K562 (cell line): ENCODE results near the gene ST3GAL5. TPM values are rescaled to one million over a fixed set of nuclear protein-coding genes. Genes with fewer than 3 reads are reported as not detected.

ENCODE experiments used
- ATAC-seq: fragments of 200-7000 bp; cut with Tn5 transposase; 3 replicates; pipeline ENCODE4 v1.9.1; 2020; ENCODE audit warnings: moderate library complexity
- BruUV-seq: library from RNA; stranded (reverse); fragments of 400-500 nt; replicated peaks from 2 replicates; lab custom pipeline; 2021; lab: Mats Ljungman, UMichigan
- CTCF ChIA-PET: fragments of 300-600 bp; formaldehyde crosslinking; extraction: SDS; loops from one replicate; lab custom pipeline; 2021; ENCODE audit warnings: low intra/inter-chr PET ratio; lab: Yijun Ruan, JAX
- POLR2A ChIA-PET: fragments of 300-600, 350-650 bp; sonication (Branson Sonifier 250); formaldehyde crosslinking; extraction: SDS; loops from one replicate; lab custom pipeline; 2021; ENCODE audit warnings: antibody characterized with exemption, inconsistent platforms; lab: Yijun Ruan, JAX
- DNase-seq, 4 experiments: peaks; one replicate each; pipeline versions ENCODE4 v3.0.0 to v3.0.0-alpha.2; 2011 to 2018; ENCODE audit warnings: low spot score in 3 of 4, mixed read lengths in 3 of 4; ENCODE audit errors: extremely low read depth in 1 of 4
- FAIRE-seq: peaks from 2 replicates; lab custom pipeline; 2011; peaks lifted over from hg19 to GRCh38; lab: Jason Lieb, UNC
- H2AFZ ChIP-seq: 2 replicates; pipeline ENCODE4 v1.6.0; 2011; ENCODE audit warnings: low read depth, low read length, control low read depth, inconsistent platforms
- H3K27ac ChIP-seq: fragments of 200-600 bp; 3 replicates; pipeline ENCODE4 v1.8.0; 2011; ENCODE audit warnings: low read depth, mild to moderate bottlenecking, control low read depth, inconsistent platforms, low read length, moderate library complexity, mixed read lengths; ENCODE audit errors: extremely low read depth
- H3K27me3 ChIP-seq, 2 experiments: fragments of 300-600 bp in 1 of 2; 2 replicates in 1 of 2; 3 replicates in 1 of 2; pipeline versions ENCODE4 v1.6.0 to v1.8.0; 2011; ENCODE audit warnings: inconsistent platforms in 2 of 2, low read length in 2 of 2, mild to moderate bottlenecking in 1 of 2, mixed read lengths in 1 of 2, moderate library complexity in 1 of 2; ENCODE audit not compliant: control insufficient read depth in 2 of 2, insufficient read depth in 2 of 2
- H3K36me3 ChIP-seq: fragments of 300-600 bp; 3 replicates; pipeline ENCODE4 v1.8.0; 2011; ENCODE audit warnings: mild to moderate bottlenecking, low read length, inconsistent platforms; ENCODE audit not compliant: control insufficient read depth, insufficient read depth
- H3K4me1 ChIP-seq, 2 experiments: fragments of 200-600 bp in 1 of 2; replicated peaks in 1 of 2; 2 replicates in 1 of 2; 3 replicates in 1 of 2; pipeline versions ENCODE4 v1.5.1 to v1.8.0; 2011; ENCODE audit warnings: inconsistent platforms in 2 of 2, low read length in 2 of 2, mild to moderate bottlenecking in 1 of 2, mixed read lengths in 1 of 2, moderate library complexity in 1 of 2; ENCODE audit not compliant: control insufficient read depth in 2 of 2, insufficient read depth in 2 of 2
- H3K4me2 ChIP-seq: 2 replicates; pipeline ENCODE4 v1.6.1; 2011; ENCODE audit warnings: low read length, control low read depth, inconsistent platforms, mixed read lengths; ENCODE audit not compliant: insufficient read depth
- H3K4me3 ChIP-seq: fragments of 200-600 bp; sonication (generic), shearing (Covaris generic); 2 replicates; pipeline ENCODE4 v1.5.1; 2016; ENCODE audit warnings: control low read depth, inconsistent platforms
- H3K79me2 ChIP-seq: fragments of 200-600 bp; 3 replicates; pipeline ENCODE4 v1.8.0; 2011; ENCODE audit warnings: low read length, inconsistent platforms; ENCODE audit not compliant: control insufficient read depth, insufficient read depth
- H3K9ac ChIP-seq, 2 experiments: 2 replicates each; pipeline versions ENCODE4 v1.6.0 to v1.6.1; 2011; ENCODE audit warnings: low read depth in 2 of 2, low read length in 2 of 2, control low read depth in 1 of 2, inconsistent platforms in 1 of 2, mild to moderate bottlenecking in 1 of 2, mixed read lengths in 1 of 2; ENCODE audit not compliant: insufficient read depth in 1 of 2
- H3K9me1 ChIP-seq: one replicate; pipeline ENCODE4 v1.6.0; 2011; ENCODE audit warnings: inconsistent platforms, mild to moderate bottlenecking, low read length, moderate library complexity; ENCODE audit not compliant: control insufficient read depth, insufficient read depth
- H3K9me3 ChIP-seq: replicated peaks from 2 replicates; pipeline ENCODE4 v1.5.1; 2011; ENCODE audit warnings: low read depth, low read length, inconsistent platforms; ENCODE audit not compliant: control insufficient read depth, insufficient read depth
- H4K20me1 ChIP-seq: replicated peaks from 2 replicates; pipeline ENCODE4 v1.6.1; 2011; ENCODE audit warnings: low read length, inconsistent platforms, mixed read lengths; ENCODE audit not compliant: control insufficient read depth, insufficient read depth
- CCNT2 ChIP-seq: IDR thresholded peaks from 2 replicates; pipeline ENCODE4 v1.6.1; 2011; ENCODE audit warnings: borderline replicate concordance, low read depth, mild to moderate bottlenecking, moderate library complexity, mixed read lengths, low read length; ENCODE audit not compliant: insufficient read length; ENCODE audit errors: extremely low read depth
- CHD1 ChIP-seq: fragments of 200-600 bp; sonication (generic); IDR thresholded peaks from one replicate; pipeline ENCODE4 v1.6.1; 2012; ENCODE audit warnings: mild to moderate bottlenecking, moderate library complexity, low read length, inconsistent platforms
- MECOM ChIP-seq: fragments of 250-450 bp; sonication (Bioruptor Pico); IDR thresholded peaks from 2 replicates; pipeline ENCODE4 v1.8.0; 2022; ENCODE audit warnings: inconsistent platforms
- MEF2A ChIP-seq: IDR thresholded peaks from 2 replicates; pipeline ENCODE4 v1.6.1; 2011; ENCODE audit warnings: low read depth, mild to moderate bottlenecking, low read length, moderate library complexity; ENCODE audit not compliant: control insufficient read depth
- MYBL2 ChIP-seq, 2 experiments: fragments of 450-650 bp in 1 of 2; sonication (generic) in 1 of 2; formaldehyde crosslinking in 1 of 2; IDR thresholded peaks; 2 replicates each; pipeline versions ENCODE4 v1.6.1 to v1.8.1; 2017 to 2022; ENCODE audit warnings: borderline replicate concordance in 1 of 2, inconsistent platforms in 1 of 2, low read depth in 1 of 2, mild to moderate bottlenecking in 1 of 2, missing genetic modification reagents in 1 of 2, moderate library complexity in 1 of 2
- RCOR1 ChIP-seq, 2 experiments: IDR thresholded peaks; 2 replicates each; pipeline ENCODE4 v1.6.1; 2012; ENCODE audit warnings: low read depth in 2 of 2, low read length in 2 of 2, borderline replicate concordance in 1 of 2, improper control_type of control experiment in 1 of 2
- SAFB ChIP-seq: fragments of 200-400 bp; formaldehyde crosslinking; IDR thresholded peaks from 2 replicates; pipeline ENCODE4 v1.6.1; 2017; ENCODE audit warnings: low read depth, low read length, borderline replicate concordance
- SREBF2 ChIP-seq: sonication (generic); formaldehyde crosslinking; IDR thresholded peaks from 2 replicates; pipeline ENCODE4 v1.4.0; 2020; ENCODE audit warnings: mild to moderate bottlenecking, missing genetic modification reagents
- TAF1 ChIP-seq: IDR thresholded peaks from 2 replicates; pipeline ENCODE4 v1.6.1; 2011; ENCODE audit warnings: mild to moderate bottlenecking, low read length, moderate library complexity; ENCODE audit not compliant: insufficient read depth, control insufficient read depth, severe bottlenecking; ENCODE audit errors: extremely low read depth
- WGBS: fragments of 100-300 bp; shearing (Covaris generic); methylation state at CpG from one replicate; pipeline ENCODE4 v1.1.6; 2016; ENCODE audit warnings: low coverage, mixed read lengths; ENCODE audit not compliant: insufficient coverage; ENCODE audit errors: missing lambda C conversion rate; 5-methylcytosine and 5-hydroxymethylcytosine counted together
- in situ Hi-C: fragments of 300-500 bp; cut with MboI; formaldehyde crosslinking; loops from 4 replicates; pipeline ENCODE4 v1.15.0; 2018; ENCODE audit warnings: inconsistent platforms, mixed read lengths
- intact Hi-C: fragments of 100-400 bp; cut with micrococcal nuclease; formaldehyde crosslinking; loops from 2 replicates; pipeline ENCODE4 v1.14.2; 2022
- polyA plus RNA-seq, 8 experiments: library from polyadenylated mRNA; depleted of rRNA in 4 of 8; stranded (reverse) in 5 of 8; unstranded in 3 of 8; fragments of >200 nt; fragmentation: Nextera tagmentation in 2 of 8; fragmentation: Illumina TruSeq in 1 of 8; extraction: Ambion mirVana in 2 of 8; extraction: Trizol in 1 of 8; gene quantifications; 2 replicates each; pipeline versions ENCODE4 v1.2.1 to v1.2.3, GENCODE V29; 2011 to 2014; ENCODE audit warnings: inconsistent platforms in 1 of 8, missing spikeins in 1 of 8
- total RNA-seq, 7 experiments: library from RNA; depleted of rRNA in 6 of 7; stranded (reverse); fragments of >200 nt in 6 of 7; fragmentation: Illumina TruSeq in 2 of 7; extraction: Trizol in 2 of 7; gene quantifications; 2 replicates each; pipeline versions ENCODE4 v1.2.1 to v1.2.3, GENCODE V29; 2011 to 2021; ENCODE audit warnings: low replicate concordance in 1 of 7
- TF ChIP-seq, protein P1 (sequence below): IDR thresholded peaks from 3 replicates; pipeline ENCODE4 v1.6.1; 2011; ENCODE audit warnings: borderline replicate concordance, mild to moderate bottlenecking; ENCODE audit not compliant: insufficient read length, insufficient read depth
- TF ChIP-seq, protein P2 (sequence below): fragments of 450-650 bp; IDR thresholded peaks from one replicate; pipeline ENCODE4 v1.6.1; 2018; ENCODE audit warnings: mild to moderate bottlenecking, moderate library complexity; ENCODE audit not compliant: partially characterized antibody

ST3GAL5 gene
- total and polyA plus RNA-seq, 9 of the 15 experiments (the other 6 are each of a cell fraction or from before 2014, with no cell fraction given): 1.6 to 10.0 (median 4.2) TPM

DNA sequence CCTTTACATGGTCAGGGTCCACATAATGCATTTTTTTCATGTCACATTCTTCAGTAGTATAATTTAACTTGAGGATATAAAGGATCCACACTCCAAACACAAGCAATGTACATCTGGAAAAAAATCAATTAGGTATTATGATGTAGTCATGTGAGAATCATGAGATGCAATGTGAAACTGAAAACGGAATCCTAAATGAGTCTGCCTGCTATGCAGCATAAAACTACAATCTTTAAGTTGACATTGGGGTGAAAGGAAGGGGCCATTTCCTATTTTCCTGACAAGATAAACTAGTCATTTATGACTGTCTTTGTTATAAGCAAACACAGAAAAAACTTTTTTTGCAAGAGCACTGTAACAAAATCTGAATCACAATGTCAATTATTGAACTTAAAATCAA lies 27.6 kb downstream of the ST3GAL5 start:
- Histone ChIP-seq H3K36me3 (peaks cover 3% of the 10 kb centered on the region; the same call in 2 of the 3 replicates), H3K27ac (no peak overlapping the region), H3K9me1 (no peaks in the 10 kb centered on the region), H3K9ac (no peak overlapping the region), H3K4me3 (no peak overlapping the region), H2AFZ (no peak overlapping the region), H3K9me3 (no peaks in the 10 kb centered on the region), H3K79me2 (no peaks in the 10 kb centered on the region), H3K4me2 (no peak overlapping the region), H3K27me3 (no peaks in the 10 kb centered on the region), H3K4me1 (no peaks in the 10 kb centered on the region), H4K20me1 (no peaks in the 10 kb centered on the region)
- POLR2A ChIA-PET: interaction anchor here (1.0 kb wide), 1 partner anchor 8 kb away, joined by 3 read pairs; no protein-coding TSS in a partner anchor
- in situ Hi-C loops: no loop called here
- no peak for ATAC-seq
- TF ChIP-seq, protein P1, sequence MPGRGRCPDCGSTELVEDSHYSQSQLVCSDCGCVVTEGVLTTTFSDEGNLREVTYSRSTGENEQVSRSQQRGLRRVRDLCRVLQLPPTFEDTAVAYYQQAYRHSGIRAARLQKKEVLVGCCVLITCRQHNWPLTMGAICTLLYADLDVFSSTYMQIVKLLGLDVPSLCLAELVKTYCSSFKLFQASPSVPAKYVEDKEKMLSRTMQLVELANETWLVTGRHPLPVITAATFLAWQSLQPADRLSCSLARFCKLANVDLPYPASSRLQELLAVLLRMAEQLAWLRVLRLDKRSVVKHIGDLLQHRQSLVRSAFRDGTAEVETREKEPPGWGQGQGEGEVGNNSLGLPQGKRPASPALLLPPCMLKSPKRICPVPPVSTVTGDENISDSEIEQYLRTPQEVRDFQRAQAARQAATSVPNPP: no peak
- TF ChIP-seq MYBL2 (IDR thresholded peaks at IDR 0.05; ENCODE audit: low read depth): no peak
- TF ChIP-seq MYBL2 (CRISPR knock-in tag; IDR thresholded peaks at IDR 0.05; ENCODE audit: borderline replicate concordance): no peak
- no peak for TF ChIP-seq CCNT2
- no peak for TF ChIP-seq MECOM (CRISPR knock-in tag)
- TF ChIP-seq, protein P2, sequence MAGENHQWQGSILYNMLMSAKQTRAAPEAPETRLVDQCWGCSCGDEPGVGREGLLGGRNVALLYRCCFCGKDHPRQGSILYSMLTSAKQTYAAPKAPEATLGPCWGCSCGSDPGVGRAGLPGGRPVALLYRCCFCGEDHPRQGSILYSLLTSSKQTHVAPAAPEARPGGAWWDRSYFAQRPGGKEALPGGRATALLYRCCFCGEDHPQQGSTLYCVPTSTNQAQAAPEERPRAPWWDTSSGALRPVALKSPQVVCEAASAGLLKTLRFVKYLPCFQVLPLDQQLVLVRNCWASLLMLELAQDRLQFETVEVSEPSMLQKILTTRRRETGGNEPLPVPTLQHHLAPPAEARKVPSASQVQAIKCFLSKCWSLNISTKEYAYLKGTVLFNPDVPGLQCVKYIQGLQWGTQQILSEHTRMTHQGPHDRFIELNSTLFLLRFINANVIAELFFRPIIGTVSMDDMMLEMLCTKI: no peak
- no peak for TF ChIP-seq CHD1
- no peak for TF ChIP-seq SREBF2 (CRISPR knock-in tag)
- no peak for TF ChIP-seq TAF1
- TF ChIP-seq RCOR1 (IDR thresholded peaks at IDR 0.05; ENCODE audit: borderline replicate concordance in 1 of 2, low read depth in 2 of 2, low read length in 2 of 2): no peak
- no peak for TF ChIP-seq SAFB
- TF ChIP-seq MEF2A: no peak
- WGBS: 35% methylated on average over 1 of the region's 1 CpG
- FAIRE-seq: no peak
- CTCF ChIA-PET: no interaction called here
- intact Hi-C loops: no loop called here
- no peak for DNase-seq
- no TSS peak for BruUV-seq
